Cerebellar nuclear complex (tissue), 1 donor: ENCODE data around the gene LMX1A.

Experiments used
- DNase-seq, 2 experiments: peaks; one replicate each; lab custom pipeline; 2025; lab: John Stamatoyannopoulos, UW

The LMX1A gene

DNA sequence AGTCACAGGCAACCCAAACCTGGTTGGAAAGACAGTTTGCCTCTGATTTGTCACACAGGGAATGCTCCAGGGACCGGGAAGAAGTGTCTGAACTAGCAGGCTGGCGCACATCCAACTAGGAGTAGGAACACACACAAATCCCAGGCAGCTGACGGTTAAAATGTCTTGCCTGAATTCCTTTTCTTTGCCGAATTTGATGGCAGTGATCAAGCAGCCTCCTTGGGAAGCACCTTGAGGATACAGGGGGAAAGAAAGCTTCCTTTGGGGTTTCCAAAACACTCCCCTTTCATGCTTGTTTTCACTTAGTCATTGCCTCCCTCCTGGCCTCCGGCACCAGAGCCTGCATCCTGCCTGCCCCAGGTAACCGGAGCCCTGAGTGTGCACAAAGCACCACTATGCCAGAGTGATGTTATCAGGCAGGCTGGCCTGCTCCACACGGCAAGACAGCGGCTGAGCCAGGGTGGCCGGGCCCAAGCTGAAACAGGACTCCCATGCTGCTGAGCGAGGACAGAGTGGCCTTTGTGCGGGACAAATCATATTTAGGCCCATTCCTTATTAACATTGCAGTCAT, 193.8 kb downstream of the LMX1A start:
- DNase-seq: no peak

DNA sequence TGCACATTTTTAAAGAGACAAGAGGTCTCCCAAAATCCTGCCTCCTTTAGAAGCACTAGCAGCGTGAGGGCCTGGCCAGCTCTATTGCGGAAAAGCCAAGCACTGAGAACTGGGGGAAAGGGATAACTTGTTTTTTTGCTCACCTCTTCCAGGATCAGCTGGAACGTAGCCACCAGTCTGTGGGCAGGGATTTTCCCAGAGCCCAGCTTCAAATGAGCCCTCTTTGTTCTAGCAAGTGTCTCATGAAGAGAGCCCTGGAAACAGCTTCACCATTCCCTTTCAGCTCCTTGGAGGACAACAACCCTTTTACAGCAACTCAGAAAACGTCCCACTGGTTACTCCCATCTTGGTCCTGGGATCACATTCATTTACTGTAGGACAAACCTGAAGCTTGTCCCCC, 195.4 kb downstream of the LMX1A start:
- DNase-seq: no peak

DNA sequence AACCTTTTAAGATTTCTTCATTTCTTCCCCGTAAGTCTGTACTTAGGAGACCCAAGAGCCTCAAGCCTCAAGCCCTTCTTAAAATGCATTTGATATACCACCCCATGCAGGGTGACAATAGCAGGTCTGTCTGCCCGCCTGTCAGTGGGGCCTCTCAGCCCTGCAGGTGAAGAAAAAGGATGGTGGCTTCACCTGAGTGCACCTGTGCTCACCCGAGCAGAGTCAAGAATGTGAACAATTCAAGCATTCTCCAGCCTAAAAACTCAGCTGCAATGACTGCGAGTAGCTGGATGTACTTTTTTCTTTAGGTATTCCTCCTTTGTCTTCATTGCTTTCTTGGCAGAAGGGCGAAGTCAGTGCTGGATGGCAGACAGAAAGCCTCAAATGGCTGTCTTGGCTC, 203.3 kb downstream of the LMX1A start:
- DNase-seq: no peak

DNA sequence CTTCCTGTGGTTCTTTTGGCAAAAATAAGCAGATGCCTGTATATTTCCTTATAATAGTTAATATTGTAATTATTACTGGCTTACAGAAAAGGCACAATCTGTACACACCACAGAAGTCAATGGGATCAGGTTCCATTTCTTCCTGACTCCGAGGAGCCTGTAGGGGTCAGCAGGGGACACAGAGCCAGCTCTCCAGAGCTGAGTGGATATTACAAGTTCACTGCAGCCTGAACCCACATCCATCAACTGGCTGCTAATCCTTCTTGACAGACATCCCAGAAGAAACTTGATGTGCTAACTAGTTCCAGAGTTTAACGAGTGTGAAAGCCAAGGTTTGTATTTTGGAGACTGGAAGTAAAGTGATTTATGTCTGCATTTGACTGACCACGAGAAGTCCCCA, 203.8 kb downstream of the LMX1A start:
- DNase-seq: no peak

DNA sequence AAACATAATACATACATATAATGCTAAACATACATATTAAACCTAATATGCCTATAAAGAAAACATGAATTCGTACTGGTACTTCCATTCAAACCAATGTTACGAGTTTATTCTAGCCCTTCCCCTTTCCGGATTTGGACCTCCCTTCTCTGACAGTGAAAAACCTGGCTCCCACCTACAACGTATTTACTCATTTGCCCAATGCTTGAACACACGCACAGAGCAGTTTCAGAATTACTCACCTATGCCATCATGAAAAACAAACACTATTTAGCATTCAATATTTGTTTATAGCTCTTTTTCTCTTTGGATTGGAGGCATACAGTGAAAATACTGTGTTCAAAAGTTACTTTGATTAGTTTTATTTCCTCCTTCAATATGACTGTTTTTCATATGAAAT, 204.4 kb downstream of the LMX1A start:
- no peak for DNase-seq
